NCI-H446 treated with DMSO at 0.1 percent for 48 hours (cell line): ENCODE measurements around the gene CARMIL3.
"Not testable (repeated sequence)": the region's sequence is repeated elsewhere in the genome, so short reads cannot be mapped to it uniquely, and the experiment has no call there.

Experiments
- DNase-seq: peaks from one replicate; lab custom pipeline; 2025; lab: John Stamatoyannopoulos, UW

Gene CARMIL3

DNA sequence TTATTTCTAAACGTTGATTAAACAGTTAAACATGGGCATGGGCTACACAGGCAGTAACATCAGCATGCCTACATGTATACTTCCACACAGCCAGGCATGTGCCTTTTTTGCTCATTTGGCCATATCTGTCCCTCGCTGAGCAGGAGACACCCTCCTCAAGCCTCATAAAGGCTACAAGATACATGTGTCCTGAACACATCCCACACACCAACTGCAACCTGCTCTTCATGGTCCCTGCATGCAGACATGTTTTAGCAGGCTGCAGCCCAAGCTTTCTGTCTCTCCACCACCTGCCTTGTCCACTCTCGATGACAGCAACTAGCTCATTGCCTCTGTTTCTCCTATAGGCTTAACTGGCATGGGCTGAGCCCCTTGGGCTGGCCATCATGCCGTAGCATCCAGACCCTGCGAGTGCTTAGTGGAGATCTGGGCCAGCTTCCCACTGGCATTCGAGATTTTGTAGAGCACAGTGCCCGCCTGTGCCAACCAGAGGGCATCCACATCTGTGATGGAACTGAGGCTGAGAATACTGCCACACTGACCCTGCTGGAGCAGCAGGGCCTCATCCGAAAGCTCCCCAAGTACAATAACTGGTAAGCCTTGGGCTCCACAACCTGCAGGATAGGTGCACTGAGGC, 44.9 kb downstream of the CARMIL3 start:
- no peak for DNase-seq

DNA sequence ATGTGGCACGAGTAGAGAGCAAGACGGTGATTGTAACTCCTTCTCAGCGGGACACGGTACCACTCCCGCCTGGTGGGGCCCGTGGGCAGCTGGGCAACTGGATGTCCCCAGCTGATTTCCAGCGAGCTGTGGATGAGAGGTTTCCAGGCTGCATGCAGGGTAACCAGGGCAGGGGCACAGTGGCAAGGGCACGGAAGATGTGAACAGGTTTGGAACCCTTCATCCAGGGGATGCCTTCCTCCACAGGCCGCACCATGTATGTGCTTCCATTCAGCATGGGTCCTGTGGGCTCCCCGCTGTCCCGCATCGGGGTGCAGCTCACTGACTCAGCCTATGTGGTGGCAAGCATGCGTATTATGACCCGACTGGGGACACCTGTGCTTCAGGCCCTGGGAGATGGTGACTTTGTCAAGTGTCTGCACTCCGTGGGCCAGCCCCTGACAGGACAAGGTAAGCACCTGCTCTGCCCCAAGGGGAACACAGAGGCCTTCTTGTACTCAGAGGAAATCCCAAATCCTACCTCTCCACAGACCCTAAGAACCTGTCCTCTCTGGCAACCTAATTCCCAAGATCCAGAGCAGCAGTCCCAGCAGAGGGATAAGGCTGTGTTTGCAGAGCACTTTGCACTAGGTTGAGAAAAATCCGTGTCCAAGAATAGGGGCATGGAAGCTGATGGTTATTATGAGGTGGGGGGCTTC, 46.6 kb downstream of the CARMIL3 start:
- DNase-seq = no peak

DNA sequence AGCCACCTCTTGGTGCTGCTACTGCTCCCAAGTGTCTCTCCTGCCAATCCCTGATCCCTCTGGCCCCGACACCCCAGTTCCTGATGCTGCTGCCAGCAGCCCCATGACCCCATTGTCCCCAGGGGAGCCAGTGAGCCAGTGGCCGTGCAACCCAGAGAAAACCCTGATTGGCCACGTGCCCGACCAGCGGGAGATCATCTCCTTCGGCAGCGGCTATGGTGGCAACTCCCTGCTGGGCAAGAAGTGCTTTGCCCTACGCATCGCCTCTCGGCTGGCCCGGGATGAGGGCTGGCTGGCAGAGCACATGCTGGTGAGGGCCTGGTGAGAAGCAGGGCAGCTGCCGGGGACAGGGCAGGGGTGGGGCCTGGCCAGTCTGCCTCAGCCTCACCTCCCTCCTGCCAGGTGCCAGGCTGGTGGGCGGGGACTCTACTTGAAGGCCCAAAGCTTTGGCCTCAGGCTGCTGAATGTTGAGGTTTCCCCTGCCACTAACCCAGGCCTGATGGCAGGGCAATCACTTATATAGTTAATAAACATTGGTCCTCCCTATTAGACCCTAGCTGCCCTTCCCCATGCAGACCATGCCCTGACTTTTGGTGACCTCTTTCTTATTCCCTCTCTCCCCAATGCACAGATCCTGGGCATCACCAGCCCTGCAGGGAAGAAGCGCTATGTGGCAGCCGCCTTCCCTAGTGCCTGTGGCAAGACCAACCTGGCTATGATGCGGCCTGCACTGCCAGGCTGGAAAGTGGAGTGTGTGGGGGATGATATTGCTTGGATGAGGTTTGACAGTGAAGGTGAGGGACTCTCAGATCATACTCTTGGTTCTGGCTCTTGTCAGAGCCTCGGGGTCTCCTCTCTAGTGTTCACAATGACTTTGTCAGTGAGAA, 47.4 kb downstream of the CARMIL3 start:
- DNase-seq = no peak

DNA sequence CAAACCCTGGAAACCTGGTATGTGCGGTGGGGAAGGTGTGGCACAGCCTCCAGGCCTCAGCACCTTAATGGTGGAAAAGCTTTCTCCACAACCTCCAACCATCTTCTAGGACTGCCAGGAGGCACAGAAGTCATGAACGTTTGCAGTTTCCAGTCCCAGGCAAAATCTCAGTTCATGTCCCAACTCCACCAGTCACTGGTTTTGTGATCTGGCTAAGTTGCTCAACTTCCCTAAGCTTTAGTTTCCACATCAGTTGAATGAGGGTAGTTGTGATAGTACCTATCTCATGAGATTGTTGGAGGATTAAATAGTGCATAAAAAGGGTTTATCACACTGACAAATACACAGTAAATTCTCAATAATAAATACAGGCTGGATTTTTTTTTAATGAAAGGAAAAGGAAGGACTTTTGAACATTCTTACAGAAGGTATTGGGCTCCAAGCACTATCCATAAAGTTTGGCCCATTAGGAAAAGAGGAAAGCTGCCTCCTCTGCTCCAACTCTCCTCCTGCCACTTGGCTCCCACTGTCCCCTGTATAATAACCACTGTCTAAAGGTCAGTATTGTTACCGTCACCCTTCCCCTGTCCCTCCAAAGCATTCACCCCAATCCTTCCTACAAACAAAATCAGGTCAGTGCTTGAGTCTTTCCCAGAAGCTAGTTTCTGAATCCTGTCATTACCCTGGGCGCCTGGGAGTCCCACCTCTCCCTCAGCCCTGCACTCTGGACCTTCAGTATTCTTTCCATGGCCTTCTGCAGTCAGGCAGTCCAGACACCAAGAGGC, 48.6 kb downstream of the CARMIL3 start:
- no peak for DNase-seq

- no peak for DNase-seq
These were observed 49.2 kb downstream of the CARMIL3 start for GRCh38 chr14:24100982-24101494.

- no peak for DNase-seq
These were observed 50.7 kb downstream of the CARMIL3 start for GRCh38 chr14:24102357-24103048.

GRCh38 chr14:24103451-24103850, 51.6 kb downstream of the CARMIL3 start:
- DNase-seq = no peak

DNA sequence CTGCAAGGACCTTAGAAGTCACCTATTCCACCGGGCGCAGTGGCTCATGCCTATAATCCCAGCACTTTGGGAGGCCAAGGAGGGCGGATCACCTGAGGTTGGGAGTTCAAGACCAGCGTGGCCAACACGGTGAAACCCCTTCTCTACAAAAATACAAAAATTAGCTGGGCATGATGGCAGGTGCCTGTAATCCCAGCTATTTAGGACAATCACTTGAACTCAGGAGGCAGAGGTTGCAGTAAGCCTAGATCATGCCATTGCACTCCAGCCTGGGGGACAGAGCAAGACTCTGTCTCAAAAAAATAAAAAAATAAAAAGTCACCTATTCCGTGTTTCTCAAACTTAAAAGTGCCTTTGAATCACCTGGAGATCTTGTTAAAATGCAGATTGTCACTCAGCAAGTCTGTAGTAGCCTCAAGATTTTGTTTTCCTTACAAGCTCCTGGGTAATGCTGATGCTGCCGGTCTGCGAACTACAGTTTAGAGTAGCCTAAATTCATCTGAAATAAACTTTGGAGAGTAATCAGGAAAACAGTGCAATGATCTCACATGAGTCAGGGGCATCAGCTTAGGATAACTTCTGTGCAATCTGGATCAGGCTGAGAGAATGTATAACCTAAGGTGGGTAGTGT, 53.9 kb downstream of the CARMIL3 start:
- not testable (repeated sequence) for DNase-seq

- no peak for DNase-seq
These were observed 55.0 kb downstream of the CARMIL3 start for GRCh38 chr14:24106672-24107271.

GRCh38 chr14:24108336-24108874, 56.6 kb downstream of the CARMIL3 start:
- DNase-seq = no peak

DNA sequence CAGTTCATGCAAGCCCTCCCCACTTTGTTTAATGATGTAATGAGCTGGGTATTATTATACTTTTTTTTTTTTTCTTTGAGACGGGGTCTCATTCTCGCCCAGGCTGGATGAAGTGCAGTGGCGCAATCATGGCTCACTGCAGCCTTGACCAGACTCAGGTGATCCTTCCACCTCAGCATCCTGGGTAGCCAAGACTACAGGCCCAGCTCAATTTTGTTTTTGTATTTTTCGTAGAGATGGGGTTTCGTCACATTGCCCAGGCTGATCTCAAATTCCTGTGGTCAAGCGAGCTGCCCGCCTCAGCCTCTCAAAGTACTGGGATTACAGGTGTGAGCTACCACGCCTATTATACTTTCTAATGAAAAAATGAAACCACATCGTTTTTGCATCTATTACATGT, 58.3 kb downstream of the CARMIL3 start:
- no peak for DNase-seq

DNA sequence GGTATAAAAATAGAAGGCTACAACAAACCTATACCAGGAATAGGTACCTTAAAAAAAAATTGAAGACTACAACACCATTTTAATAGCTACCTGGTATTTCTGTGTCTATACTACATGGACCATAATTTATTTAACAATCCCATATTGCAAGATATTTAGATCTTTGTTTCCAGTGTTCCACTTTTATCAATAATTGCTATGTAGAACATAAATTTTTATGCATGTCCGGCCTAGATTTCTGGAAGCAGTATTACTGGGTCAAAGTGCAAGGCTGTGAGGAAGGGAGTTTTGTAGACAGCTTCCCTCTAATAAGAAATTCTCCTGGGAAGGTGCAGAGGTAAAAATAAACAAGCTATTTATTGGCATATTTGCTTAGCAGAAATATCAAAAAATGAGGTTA, 58.7 kb downstream of the CARMIL3 start:
- DNase-seq = no peak

- no peak for DNase-seq
These were observed 61.6 kb downstream of the CARMIL3 start for GRCh38 chr14:24113379-24113800.

DNA sequence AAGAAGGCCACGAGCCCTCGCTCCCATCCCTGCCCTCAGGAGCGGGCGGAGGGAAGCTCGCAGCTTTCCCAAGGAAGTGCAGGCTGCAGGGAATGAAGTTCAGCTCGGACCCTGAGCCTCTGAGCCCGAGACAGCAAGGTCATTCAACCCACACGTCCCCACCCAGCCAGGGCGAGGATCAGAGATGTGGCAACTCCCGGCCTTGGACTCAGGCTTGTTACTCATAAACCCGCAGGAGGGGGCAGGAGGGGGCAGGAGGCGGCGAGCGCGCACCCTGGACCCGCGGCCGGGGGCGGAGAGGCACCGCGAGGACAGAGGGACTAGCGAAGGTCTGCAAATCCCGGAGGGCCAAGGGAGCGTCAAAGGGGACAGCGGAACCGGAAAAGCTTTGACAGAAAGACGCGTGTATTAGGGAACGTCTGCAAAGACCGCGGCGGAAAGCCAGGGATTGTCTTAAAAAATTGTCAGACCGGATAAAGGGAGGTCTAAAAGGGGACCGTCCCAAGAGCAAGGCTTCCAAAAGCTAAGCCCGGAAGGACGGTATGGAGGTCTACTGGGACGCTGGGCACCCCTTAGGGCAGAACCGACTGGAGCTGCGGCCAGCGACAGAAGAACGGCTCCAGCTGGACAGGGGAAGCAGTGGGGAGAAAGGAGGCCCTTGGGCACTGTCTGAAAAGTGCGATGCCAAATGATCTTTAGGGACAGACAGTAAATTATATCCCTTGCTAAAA, 62.2 kb downstream of the CARMIL3 start:
- peak; percentile 92 for DNase-seq

- peak; percentile 100 for DNase-seq
These were observed 63.0 kb downstream of the CARMIL3 start, which contains the start of the genes DCAF11 and NRL for GRCh38 chr14:24114532-24115421. TSS of gene DCAF11 (plus strand) at chr14:24114777. CDS start at chr14:24115595, 818 bp downstream. TSS of gene NRL (minus strand) at chr14:24114949. CDS start at chr14:24082848, 32,101 bp downstream.

DNA sequence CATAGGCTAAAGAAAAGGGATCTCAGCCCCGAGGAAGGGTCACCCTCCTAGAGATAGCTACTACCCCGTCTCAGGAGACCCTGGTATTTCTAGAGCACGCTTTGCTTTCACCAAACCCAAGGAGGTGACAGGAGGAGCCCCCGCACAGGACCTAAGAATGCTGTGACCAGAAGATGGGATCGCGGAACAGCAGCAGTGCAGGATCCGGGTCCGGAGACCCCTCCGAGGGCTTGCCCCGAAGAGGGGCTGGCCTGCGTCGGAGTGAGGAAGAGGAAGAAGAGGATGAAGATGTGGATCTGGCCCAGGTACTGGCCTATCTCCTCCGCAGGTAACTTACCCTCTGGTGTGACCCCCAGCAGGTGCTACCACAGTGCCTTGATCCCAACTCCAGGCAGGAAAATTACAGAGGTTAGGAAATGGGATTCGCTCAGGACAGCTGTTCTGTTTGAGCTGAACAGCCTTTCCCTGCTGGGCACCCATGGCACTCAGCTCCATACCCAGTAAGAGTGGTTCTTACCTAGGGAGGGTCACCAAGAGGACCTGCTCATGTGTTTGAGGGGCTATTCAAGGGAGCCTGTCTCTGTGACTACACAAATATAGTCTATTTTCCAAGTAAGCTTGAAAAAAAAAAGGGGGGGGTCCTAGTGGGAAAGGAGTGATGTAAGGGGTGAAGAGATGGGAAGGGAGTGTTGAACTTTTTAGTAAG, 63.8 kb downstream of the CARMIL3 start:
- no peak for DNase-seq

DNA sequence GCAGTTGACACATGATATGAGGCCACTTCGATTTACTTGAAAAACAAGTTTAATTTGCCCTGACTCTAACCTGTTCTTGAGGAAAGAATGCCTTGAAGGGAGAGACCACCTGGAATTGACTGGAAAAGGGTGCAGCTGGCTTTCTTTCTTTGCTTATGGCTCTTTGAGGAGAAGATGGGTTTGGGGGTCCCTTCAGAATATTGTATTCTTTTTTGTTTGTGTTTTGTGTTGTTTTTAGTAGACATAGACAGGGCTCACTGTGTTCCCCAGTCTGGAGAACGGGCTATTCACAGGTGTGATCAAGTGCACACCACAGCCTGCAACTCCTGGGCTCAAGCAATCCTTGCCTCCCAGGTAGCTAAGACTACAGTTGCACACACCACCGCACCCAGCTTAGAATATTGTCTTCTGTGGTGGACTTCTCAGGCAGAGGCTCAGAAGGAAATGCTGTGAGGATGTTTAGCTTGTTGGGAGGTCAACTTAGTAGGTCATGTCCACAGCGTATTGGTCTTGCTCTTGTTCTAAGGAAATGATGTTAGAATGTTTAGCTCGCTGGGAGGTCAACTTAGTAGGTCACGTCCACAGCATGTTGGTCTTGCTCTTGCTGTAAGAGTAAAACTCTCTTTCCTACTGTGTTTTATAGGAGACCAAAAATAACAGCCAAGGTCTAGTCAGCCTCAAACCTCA, 64.5 kb downstream of the CARMIL3 start:
- DNase-seq = no peak
